Stimulated activated CD4-positive, alpha-beta T cell treated with anti-CD3 and anti-CD28 coated beads, Interleukin-12 subunit alpha, Interleukin-12 subunit beta, amount 100 ng/mL, for 48 hours (primary cell): Measurements from ENCODE around the gene EMC7.

Experiments
- DNase-seq, 3 donors: peaks; one replicate each; pipeline ENCODE4 v3.0.0-alpha.2; 2020; ENCODE audit warnings: low read depth in 2 of 3, low spot score in 1 of 3

EMC7 gene

DNA sequence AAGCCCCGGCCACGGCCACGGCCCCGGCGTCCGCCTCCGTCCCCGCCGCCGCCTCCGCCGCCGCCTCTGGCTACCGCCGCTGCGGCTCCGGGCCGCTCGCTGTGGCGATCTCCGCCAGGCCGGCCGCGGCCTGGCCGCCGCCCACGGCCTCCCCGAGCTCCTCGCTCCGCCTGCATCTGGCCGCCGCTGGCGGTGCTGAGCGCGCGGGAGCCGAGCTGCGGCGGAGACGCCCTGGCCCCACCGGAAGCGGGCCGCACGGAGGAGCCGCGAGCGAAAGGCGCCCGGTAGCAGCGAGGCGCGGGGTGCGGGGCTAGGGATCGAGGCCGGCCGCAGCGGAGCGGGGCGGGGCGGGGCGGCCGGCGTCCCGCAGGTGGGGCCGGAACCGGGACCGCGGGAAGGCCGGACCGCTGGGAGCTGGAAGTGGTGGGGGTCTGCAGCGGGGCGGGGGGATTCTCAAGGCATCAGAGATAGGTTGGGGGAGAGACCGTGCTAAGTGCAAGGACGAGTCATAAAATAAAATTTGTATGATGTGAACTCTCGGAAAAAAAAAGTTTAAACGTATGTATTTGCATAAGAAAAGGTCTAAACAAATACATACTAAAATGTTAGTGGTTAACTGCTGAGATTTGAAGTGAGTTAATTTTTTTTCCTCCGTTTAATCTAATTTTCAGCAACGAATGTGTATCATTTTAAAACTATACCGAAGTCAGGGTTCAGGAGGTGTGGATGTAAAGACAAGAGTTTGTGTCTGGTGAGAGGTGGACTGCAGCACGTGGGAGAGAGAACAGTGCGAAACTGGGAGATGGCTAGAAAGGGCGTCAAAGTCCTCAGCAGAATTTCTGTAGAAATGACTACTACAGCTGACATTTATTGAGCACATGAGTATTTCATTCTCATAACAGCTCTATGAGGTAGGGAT, 62.5 kb downstream of the EMC7 start, which contains the start of gene AVEN:
Gene AVEN, minus strand, starts transcription at position 334 of the 919 bp plus-strand sequence. Its CDS starts 158 bp downstream, at position 176.
- DNase-seq = peak; percentile 41 to 53 (median 50)

DNA sequence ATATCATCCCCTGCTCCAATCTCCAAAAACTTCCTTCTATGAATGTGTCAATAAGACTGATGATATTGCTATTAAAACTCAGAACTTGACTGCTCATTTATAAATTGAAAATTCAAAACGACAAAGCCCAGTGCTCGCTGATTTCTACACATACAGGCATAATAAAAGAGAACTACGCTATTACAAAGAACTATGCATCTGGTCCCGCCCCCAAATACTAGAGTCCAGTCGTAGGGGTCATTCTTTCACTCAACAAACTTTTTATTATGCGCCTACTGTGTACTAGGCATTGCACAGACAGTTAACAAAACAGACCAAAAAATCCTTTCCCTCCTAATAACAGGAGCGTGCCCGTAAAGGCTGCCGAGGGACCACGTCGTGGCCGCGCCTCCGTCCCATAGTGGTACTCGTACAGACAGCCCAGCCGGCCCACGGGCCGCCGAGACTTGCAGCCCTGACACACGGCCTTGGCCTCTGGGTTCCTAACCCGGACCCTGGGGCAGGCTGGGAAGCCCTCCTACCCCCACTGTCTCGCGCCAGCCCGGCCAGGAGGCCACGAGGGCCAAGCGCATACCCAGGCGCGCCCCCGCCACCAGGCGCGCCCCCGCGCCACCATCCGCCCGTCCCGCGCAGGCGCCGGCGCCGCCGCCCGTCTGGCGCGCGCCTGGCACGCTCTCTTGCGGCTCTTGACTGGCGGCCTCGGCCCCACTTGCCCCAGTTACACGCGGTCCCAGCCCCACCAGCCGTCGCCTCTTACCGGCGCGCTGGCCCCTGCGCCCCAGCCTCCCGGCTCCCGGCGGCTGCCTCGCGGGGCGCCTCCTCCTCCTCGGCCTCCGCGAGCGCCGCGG, 63.4 kb downstream of the EMC7 start:
- DNase-seq = peak; percentile 46 to 62 (median 49)
